ENCODE data around the gene CLOCK. TPM values are rescaled to one million over a fixed set of nuclear protein-coding genes. Genes with fewer than 3 reads are reported as not detected.

CLOCK gene
- total RNA-seq, 1 experiment from 2014 or later = 37.6 TPM

DNA sequence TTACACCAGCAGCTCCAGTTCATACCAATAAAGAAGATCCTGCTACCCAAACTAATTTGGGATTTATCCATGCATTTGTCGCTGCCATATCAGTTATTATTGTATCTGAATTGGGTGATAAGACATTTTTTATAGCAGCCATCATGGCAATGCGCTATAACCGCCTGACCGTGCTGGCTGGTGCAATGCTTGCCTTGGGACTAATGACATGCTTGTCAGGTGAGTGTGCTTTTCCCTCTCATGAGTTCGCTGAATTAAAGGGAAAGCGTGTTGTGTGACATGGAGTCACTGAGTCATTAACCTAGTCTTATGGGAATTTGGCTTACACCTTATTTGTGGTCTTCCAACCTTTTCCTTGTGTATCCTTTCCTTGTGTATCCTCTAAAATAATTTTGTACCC is 135.1 kb downstream of the CLOCK start:
- TF ChIP-seq, protein P1, sequence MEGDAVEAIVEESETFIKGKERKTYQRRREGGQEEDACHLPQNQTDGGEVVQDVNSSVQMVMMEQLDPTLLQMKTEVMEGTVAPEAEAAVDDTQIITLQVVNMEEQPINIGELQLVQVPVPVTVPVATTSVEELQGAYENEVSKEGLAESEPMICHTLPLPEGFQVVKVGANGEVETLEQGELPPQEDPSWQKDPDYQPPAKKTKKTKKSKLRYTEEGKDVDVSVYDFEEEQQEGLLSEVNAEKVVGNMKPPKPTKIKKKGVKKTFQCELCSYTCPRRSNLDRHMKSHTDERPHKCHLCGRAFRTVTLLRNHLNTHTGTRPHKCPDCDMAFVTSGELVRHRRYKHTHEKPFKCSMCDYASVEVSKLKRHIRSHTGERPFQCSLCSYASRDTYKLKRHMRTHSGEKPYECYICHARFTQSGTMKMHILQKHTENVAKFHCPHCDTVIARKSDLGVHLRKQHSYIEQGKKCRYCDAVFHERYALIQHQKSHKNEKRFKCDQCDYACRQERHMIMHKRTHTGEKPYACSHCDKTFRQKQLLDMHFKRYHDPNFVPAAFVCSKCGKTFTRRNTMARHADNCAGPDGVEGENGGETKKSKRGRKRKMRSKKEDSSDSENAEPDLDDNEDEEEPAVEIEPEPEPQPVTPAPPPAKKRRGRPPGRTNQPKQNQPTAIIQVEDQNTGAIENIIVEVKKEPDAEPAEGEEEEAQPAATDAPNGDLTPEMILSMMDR (IDR thresholded peaks at IDR 0.05; ENCODE audit: unreplicated experiment) = no peak
- POLR2A ChIA-PET = interaction anchor here (1.0 to 1.7 kb wide), 2 partner anchors 14 to 16 kb away, joined by 3 to 11 read pairs; partner anchors contain the start of gene TMEM165
- H3K27ac Mint-ChIP-seq (ENCODE audit: low read depth, unreplicated experiment) = no peak overlapping the region
- H3K9me3 Mint-ChIP-seq (ENCODE audit: unreplicated experiment) = no peaks in the 10 kb centered on the region
- H3K27me3 Mint-ChIP-seq (ENCODE audit: insufficient read depth, unreplicated experiment) = no peaks in the 10 kb centered on the region
- peaks cover 42% of the 10 kb centered on the region for H3K36me3 Mint-ChIP-seq (ENCODE audit: insufficient read depth, unreplicated experiment)
- CTCF ChIA-PET = interaction anchor here (0.9 kb wide), 1 partner anchor 440 kb away, joined by 3 read pairs; no protein-coding TSS in a partner anchor
- peaks cover 9% of the 10 kb centered on the region for H3K4me1 Mint-ChIP-seq (ENCODE audit: insufficient read depth, unreplicated experiment)
- no TSS peak for BruUV-seq (replicated peaks)
- no peak overlapping the region for H3K4me3 Mint-ChIP-seq (ENCODE audit: unreplicated experiment)
- peak; percentile 23 for DNase-seq (ENCODE audit: unreplicated experiment)
- intact Hi-C loops (cut with micrococcal nuclease) = no loop called here

- no TSS peak for BruUV-seq (replicated peaks)
- no peaks in the 10 kb centered on the region for H3K27me3 Mint-ChIP-seq (ENCODE audit: insufficient read depth, unreplicated experiment)
- ChIA-PET CTCF (interaction anchor here (0.6 to 2.1 kb wide), 4 partner anchors 11 to 64 kb away, joined by 3 to 9 read pairs (median 4); partner anchors contain the start of gene SRD5A3), POLR2A (interaction anchor here (0.6 to 1.7 kb wide), 5 partner anchors 9 to 57 kb away, joined by 3 to 11 read pairs (median 4); no protein-coding TSS in a partner anchor)
- H3K27ac Mint-ChIP-seq (ENCODE audit: low read depth, unreplicated experiment) = peak overlapping the region; percentile 66
- H3K36me3 Mint-ChIP-seq (ENCODE audit: insufficient read depth, unreplicated experiment) = peaks cover 39% of the 10 kb centered on the region
- intact Hi-C loops (cut with micrococcal nuclease) = no loop called here
- DNase-seq (ENCODE audit: unreplicated experiment) = no peak
- H3K4me3 Mint-ChIP-seq (ENCODE audit: unreplicated experiment) = no peak overlapping the region
- peaks cover 15% of the 10 kb centered on the region for H3K4me1 Mint-ChIP-seq (ENCODE audit: insufficient read depth, unreplicated experiment)
- H3K9me3 Mint-ChIP-seq (ENCODE audit: unreplicated experiment) = no peaks in the 10 kb centered on the region
- TF ChIP-seq, protein P1 (IDR thresholded peaks at IDR 0.05; ENCODE audit: unreplicated experiment) = no peak
These were observed 136.3 kb downstream of the CLOCK start for GRCh38 chr4:55410431-55410830.

DNA sequence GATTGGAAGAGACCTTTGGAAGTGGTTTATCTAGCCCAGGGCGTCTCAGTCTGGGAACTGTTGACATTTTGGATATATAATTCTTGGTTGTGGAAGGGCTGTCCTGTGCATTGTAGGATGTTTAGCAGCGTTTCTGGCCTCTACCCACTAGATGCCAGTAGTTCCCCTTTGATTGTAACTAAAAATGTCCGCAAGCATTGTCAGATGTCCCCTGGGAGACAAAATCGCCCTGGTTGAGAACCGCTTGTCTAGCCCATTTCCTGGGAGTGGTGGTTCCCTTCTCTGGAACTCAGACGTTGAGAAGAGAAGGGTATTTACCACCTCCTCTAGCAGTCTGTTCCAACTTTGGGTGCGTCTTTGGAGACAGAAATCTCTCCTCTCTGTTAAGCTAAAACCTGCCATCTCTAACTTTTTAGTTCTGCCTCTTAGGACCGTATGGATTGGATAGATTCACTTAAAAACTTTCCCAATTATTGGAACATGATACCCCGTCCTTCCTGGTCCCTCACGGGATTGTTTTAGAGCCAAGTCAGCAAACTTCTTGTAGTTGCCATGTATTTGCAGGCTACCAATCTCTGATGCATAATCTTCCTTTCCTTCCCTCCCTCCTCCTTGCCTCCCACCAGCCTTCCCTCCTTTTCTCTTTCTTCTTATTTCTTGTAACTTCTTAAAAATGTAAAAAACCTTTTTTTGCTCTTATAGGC is 137.1 kb downstream of the CLOCK start:
- intact Hi-C loops (cut with micrococcal nuclease) = no loop called here
- DNase-seq (ENCODE audit: unreplicated experiment) = no peak
- Mint-ChIP-seq H3K4me1 (ENCODE audit: insufficient read depth, unreplicated experiment) (peaks cover 15% of the 10 kb centered on the region), H3K27me3 (ENCODE audit: insufficient read depth, unreplicated experiment) (no peaks in the 10 kb centered on the region), H3K36me3 (ENCODE audit: insufficient read depth, unreplicated experiment) (peaks cover 39% of the 10 kb centered on the region), H3K27ac (ENCODE audit: low read depth, unreplicated experiment) (peak overlapping the region; percentile 66), H3K4me3 (ENCODE audit: unreplicated experiment) (no peak overlapping the region), H3K9me3 (ENCODE audit: unreplicated experiment) (no peaks in the 10 kb centered on the region)
- BruUV-seq (replicated peaks) = no TSS peak
- TF ChIP-seq, protein P1 (IDR thresholded peaks at IDR 0.05; ENCODE audit: unreplicated experiment) = no peak
- ChIA-PET CTCF (interaction anchor here (0.6 to 2.1 kb wide), 4 partner anchors 10 to 328 kb away, joined by 3 to 9 read pairs (median 4); partner anchors contain the start of gene SRD5A3), POLR2A (interaction anchor here (1.0 to 2.2 kb wide), 5 partner anchors 10 to 64 kb away, joined by 4 to 20 read pairs (median 6); partner anchors contain the start of gene SRD5A3)

DNA sequence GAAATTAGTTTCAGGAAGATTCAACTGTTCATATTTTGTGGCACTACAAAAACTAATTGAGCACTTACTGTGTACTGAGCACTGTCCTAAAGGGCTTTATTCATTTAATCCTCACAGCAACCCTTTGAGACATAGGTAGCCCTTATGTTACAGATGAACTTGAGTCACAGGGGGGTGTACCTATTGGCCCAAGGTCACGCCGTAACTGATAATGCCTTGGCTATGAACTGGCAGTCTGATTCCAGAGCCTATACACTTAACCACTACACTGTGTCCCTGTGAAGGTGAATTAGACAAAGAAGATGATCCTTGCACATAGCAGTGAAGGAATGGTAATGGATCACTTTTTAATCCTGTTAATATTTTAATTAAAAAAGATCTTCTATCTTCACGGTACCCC is 138.9 kb downstream of the CLOCK start:
- H3K4me1 Mint-ChIP-seq (ENCODE audit: insufficient read depth, unreplicated experiment) = peaks cover 21% of the 10 kb centered on the region
- DNase-seq (ENCODE audit: unreplicated experiment) = no peak
- no peaks in the 10 kb centered on the region for H3K27me3 Mint-ChIP-seq (ENCODE audit: insufficient read depth, unreplicated experiment)
- H3K4me3 Mint-ChIP-seq (ENCODE audit: unreplicated experiment) = no peak overlapping the region
- no peaks in the 10 kb centered on the region for H3K9me3 Mint-ChIP-seq (ENCODE audit: unreplicated experiment)
- no TSS peak for BruUV-seq (replicated peaks)
- intact Hi-C loops (cut with micrococcal nuclease) = no loop called here
- ChIA-PET POLR2A (interaction anchor here (1.5 to 2.2 kb wide), 2 partner anchors 9 to 12 kb away, joined by 4 to 20 read pairs; no protein-coding TSS in a partner anchor), CTCF (interaction anchor here (0.9 to 2.4 kb wide), 3 partner anchors 11 to 62 kb away, joined by 3 to 7 read pairs (median 4); partner anchors contain the start of gene SRD5A3)
- H3K36me3 Mint-ChIP-seq (ENCODE audit: insufficient read depth, unreplicated experiment) = peaks cover 45% of the 10 kb centered on the region
- no peak overlapping the region for H3K27ac Mint-ChIP-seq (ENCODE audit: low read depth, unreplicated experiment)
- TF ChIP-seq, protein P1 (IDR thresholded peaks at IDR 0.05; ENCODE audit: unreplicated experiment) = no peak
